NOMO-1 treated with dmso at 0.1 percent for 144 hours (cell line): ENCODE data around the gene ZNF468.
"Not testable (repeated sequence)": the region's sequence is repeated elsewhere in the genome, so short reads cannot be mapped to it uniquely, and the experiment has no call there.

Experiments
- DNase-seq: peaks from one replicate; lab custom pipeline; 2025; ENCODE audit not compliant: unreplicated experiment; lab: John Stamatoyannopoulos, UW

Gene ZNF468

DNA sequence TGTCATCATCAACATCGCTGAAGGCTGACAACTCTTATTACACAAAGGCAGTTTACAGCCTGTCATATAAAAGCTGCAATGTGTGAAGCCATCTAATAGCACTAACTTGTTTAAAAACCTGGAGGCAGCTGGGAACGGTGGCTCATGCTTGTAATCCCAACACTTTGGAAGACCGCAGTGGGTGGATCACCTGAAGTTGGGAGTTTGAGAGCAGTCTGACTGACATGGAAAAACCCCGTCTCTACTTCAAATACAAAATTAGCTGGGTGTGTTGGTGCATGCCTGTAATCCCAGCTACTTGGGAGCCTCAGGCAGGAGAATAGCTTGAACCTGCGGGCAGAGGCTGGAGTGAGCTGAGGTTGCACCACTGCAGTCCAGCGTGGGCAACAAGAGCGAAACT lies 27.6 kb downstream of the ZNF468 start:
- not testable (repeated sequence) for DNase-seq

DNA sequence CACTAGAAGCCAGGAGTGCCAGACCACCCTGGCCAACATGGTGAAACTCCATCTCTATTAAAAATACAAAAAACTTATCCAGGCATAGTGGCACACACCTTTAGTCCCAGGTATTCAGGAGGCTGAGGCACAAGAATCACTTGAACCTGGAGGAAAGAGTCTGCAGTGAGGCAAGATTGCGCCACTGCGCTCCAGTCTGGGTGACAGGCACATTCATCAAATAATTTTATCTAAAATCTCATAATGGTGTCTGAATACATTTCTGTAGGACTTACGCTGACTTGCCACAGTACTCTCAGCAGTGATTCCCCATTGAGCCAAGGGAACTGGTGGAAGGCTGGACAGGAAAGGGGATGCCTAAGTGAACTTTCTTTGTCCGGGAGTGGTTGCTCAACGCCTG lies 31.7 kb downstream of the ZNF468 start:
- no peak for DNase-seq

DNA sequence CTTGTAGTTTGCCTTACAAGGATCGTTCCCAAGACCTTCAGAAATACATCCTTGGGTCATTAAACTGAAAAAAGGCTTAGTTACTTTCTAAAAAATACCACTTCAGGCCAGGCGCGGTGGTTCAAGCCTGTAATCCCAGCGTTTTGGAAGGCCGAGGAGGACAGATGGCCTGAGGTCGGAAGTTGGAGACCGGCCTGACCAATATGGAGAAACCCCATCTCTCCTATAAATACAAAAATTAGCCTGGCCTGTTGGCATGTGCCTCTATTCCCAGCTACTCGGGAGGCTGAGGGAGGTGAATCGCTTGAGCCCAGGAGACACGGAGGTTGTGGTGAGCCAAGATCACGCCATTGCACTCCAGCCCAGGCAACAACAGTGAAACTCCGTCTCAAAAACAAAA lies 33.7 kb downstream of the ZNF468 start:
- no peak for DNase-seq

DNA sequence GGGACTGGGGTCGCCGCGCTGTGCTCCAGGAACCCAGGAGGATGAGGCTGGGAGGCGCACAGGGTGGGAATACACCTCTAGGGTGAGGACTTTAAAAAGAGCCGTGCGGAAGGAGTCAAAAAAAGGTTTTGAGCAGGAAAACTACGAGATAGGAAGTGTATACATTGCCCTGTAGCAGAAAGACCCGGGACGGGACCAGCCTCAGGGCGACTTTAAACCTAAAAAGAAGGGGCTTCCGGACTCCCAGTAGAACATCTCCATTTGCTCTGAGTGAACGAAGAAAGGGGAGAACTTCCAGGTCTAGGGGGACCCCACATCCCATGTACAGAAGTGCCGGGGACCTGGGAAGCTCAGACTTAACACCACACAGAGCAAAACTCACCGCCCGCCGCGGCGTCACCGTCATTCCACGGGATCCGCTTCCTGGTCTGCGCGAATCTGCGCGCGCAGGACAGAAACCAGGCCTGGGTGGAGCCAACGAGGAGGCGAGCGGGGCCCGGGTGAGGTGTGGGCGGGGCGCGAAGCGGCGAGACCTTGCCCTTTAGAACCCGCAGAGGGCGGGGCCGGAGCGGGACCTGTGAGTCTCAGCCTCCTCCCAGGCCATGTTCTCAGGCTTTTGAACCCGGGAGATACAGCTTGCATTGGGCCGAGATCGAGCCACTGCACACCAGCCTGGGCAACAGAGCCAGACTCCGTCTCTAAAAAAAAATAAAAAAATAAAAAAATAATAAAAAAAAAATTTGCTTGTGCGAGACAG lies 36.0 kb downstream of the ZNF468 start, which contains the start of gene ZNF28:
ZNF28 (minus strand) TSS at position 430 of the 757 bp plus-strand sequence. CDS start 3,675 bp downstream, outside the sequence.
- peak; percentile 2 for DNase-seq

DNA sequence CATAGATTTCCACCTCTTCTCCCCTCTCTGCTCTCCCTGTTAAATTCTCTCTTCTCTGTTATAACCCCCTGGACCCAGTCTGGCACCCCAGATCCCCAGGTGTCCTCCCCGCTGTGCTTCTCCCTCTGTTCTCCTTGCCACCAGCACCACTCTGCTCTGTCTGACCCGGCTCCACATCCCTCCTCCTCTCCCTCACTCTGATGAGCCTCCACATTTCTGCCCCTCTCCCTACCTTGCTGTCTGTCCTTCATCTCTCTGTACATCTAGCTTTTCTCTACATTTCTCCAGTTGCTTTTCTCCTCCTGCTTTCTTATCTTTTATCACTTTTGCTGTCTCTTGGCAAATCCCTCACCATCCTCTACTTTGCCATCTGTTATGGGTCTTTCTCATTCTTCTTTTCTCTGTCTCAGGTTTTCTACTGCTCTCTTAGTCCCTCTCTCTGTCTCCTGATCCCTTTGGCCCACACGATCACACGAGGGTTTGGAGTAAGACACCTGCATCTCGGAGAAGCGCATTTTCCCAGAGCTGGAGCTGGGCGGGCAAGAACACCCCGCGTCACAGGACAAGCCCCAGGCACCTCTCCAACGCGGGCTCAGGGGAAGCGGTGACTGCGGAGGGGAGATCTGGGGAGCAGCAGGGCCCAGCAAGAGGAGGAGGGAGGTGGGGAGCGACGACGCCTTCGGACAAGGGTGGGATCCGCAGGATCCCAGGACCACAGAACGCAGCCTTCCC lies 36.8 kb downstream of the ZNF468 start:
- DNase-seq = peak; percentile 22

DNA sequence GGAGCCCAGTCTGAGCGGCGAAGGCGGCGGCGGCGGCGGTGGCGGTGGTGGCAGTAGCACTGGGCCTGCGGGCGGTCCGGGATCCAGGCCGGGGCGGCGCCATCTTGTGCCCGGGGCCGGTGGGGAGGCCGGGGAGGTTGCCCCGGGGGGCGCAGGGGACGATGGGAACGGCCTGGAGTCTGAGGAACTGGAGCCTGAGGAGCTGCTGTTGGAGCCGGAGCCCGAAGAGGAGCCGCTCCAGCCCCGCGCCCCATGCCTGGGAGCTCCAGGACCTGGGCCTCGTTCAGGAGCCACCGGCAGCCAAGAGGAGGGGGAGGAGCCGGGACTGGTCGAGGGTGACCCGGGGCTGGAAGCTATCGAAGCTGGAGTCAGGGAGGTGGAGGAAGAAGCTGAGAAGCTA lies 47.6 kb downstream of the ZNF468 start:
- no peak for DNase-seq

DNA sequence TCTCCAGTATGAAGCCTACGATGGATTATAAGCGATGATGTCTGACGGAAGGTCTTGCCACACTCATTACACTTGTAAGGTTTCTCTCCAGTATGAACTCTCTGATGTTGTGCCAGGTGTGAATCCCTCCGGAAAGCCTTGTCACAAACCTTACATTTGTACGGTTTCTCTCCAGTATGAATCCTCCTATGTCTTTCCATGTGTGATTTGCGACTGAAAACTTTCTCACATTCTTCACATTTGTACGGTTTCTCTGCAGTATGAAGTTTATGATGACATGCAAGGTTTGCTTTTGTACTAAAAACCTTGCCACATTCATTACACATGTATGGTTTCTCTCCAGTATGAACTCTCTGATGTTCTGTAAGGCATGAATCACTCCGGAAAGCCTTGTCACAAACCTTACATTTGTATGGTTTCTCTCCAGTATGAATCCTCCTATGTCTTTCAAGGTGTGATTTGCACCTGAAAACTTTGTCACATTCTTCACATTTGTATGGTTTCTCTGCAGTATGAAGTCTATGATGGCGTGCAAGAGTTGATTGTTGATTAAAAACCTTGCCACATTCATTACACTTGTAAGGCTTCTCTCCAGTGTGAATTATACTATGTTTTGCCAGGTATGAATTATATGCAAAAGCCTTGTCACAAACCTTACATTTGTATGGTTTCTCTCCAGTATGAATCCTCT lies 57.3 kb downstream of the ZNF468 start:
- DNase-seq = not testable (repeated sequence)

DNA sequence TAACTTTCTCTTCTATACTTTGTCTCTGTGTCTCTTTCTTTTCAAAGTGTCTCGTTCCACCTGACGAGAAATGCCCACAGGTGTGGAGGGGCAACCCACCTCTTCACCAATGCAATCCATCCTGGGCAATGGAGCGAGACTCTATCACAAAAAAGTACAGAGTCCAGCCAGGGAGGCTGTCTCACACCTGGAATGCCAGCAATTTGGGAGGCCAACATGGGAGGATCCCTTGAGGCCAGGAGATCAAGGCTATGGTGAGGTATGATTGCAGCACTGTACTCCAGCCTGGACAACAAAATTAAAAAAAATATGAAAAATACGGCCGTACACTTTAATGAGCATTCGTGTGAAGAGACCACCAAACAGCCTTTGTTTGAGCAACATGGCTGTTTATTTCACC lies 68.0 kb downstream of the ZNF468 start:
- DNase-seq = no peak
